Pancreas (tissue), 10 donors: ENCODE data around the gene FGFBP3. TPM values are rescaled to one million over a fixed set of nuclear protein-coding genes. Genes with fewer than 3 reads are reported as not detected.

Experiments used
- ATAC-seq, 4 donors: fragments of 200-7000 bp; cut with Tn5 transposase; one replicate each; pipeline versions ENCODE4 v1.8.0 to v1.9.1; 2020; ENCODE audit warnings: mild to moderate bottlenecking in 4 of 4, moderate library complexity in 4 of 4
- DNase-seq, 6 donors: peaks; one replicate each; pipeline ENCODE4 v3.0.0-alpha.2; 2020
- FAIRE-seq: peaks from 2 replicates; lab custom pipeline; 2012; peaks lifted over from hg19 to GRCh38; lab: Jason Lieb, UNC
- H3K27ac ChIP-seq, 4 donors: fragments of 200-600 bp; sonication (generic); 1 replicate in 3 of 4; 2 replicates in 1 of 4; pipeline versions ENCODE4 v1.5.0 to v1.8.0; 2020
- H3K27me3 ChIP-seq, 4 donors: fragments of 200-600 bp; one replicate each; pipeline ENCODE4 v1.8.0; 2021
- H3K36me3 ChIP-seq, 3 donors: fragments of 200-600 bp; sonication (generic) in 1 of 3; one replicate each; pipeline versions ENCODE4 v1.5.0 to v1.8.0; 2020 to 2021
- H3K4me1 ChIP-seq, 3 donors: fragments of 200-600 bp; one replicate each; pipeline ENCODE4 v1.8.0; 2021
- H3K4me3 ChIP-seq, 4 donors: fragments of 200-600 bp; sonication (generic) in 2 of 4; one replicate each; pipeline versions ENCODE4 v1.5.0 to v1.8.0; 2020 to 2021
- H3K9me3 ChIP-seq, 4 donors: fragments of 200-600 bp; one replicate each; pipeline ENCODE4 v1.8.0; 2021
- CTCF ChIP-seq, 4 donors: fragments of 200-600 bp; sonication (generic) in 3 of 4; IDR thresholded peaks; one replicate each; pipeline versions ENCODE4 v1.5.0 to v1.8.0; 2021; ENCODE audit warnings: antibody characterized with exemption in 4 of 4
- WGBS, 2 donors: extraction: QIAGEN DNeasy Blood & Tissue Kit; methylation state at CpG; one replicate each; pipeline ENCODE4 v1.1.7; 2013; 5-methylcytosine and 5-hydroxymethylcytosine counted together
- intact Hi-C, 3 donors: fragments of 100-400 bp; cut with DNase I; formaldehyde crosslinking; loops; one replicate each; pipeline versions ENCODE4 v1.11.1 to v1.14.2; 2022
- polyA plus RNA-seq, 2 donors: library from polyadenylated mRNA; stranded (reverse); fragments of 200-250 nt; gene quantifications; one replicate each; pipeline ENCODE4 v1.2.3, GENCODE V29; 2013
- total RNA-seq, 6 donors: library from RNA; stranded (reverse); fragmentation: NEBNext Ultra II Directional in 4 of 6; extraction: Animal tissue kit (Norgen Biotek cat#: 25700) in 4 of 6; gene quantifications; one replicate each; pipeline versions ENCODE4 v1.2.1 to v1.2.4, GENCODE V29; 2021 to 2023
- donor health status: healthy with polysubstance abuse.
- donor health status: DM: no; HTN: no; CAD: no; lungs with moderate emphysema.
- donor health status: DM: no; HTN: no; CAD: no.
- donor health status: control.
- donor health status: control.
- donor health status: Bipolar disorder and iron deficiency.
- donor health status: DM: yes; HTN: yes; CAD: no.
- donor health status: DM: no; HTN: no; CAD: no.
- donor health status: DM: no; HTN: no; CAD: no.
- donor health status: DM: yes; HTN: yes; CAD: no.

Gene FGFBP3
- total and polyA plus RNA-seq, 8 donors, result 0.72 to 1.9 (median 1.1) TPM

GRCh38 chr10:91923371-91924211 is 14.3 kb upstream of the FGFBP3 start, which contains the start of gene BTAF1:
BTAF1 (plus strand) TSS chr10:91923770; CDS start chr10:91924077, 307 bp downstream.
- FAIRE-seq (no peak), ATAC-seq (peak; percentile 96 to 99 (median 98)), DNase-seq (peak; percentile 86 to 98 (median 92))
- no peak for TF ChIP-seq CTCF (IDR thresholded peaks at IDR 0.05)
- Histone ChIP-seq H3K36me3 (no peaks in the 10 kb centered on the region), H3K27ac (peak within 1 kb of the TSS; percentile 92 to 98 (median 94)), H3K9me3 (no peaks in the 10 kb centered on the region), H3K4me1 (peaks cover 0 to 23% (median 16%) of the 10 kb centered on the region in 3 donors), H3K4me3 (peak within 1 kb of the TSS; percentile 56 to 91 (median 68)), H3K27me3 (no peaks in the 10 kb centered on the region)
- WGBS, 2 donors, result 0% methylated on average over 65 of the region's 65 CpGs
- intact Hi-C loops, result no loop called here

- ATAC-seq, result no peak
- intact Hi-C loops, result loop anchor here in 1 of 3 donors (5.0 kb wide), 1 partner anchor 162 kb away; no protein-coding TSS in a partner anchor
- H3K9me3 ChIP-seq, result no peaks in the 10 kb centered on the region
- H3K4me1 ChIP-seq, result peaks cover 0 to 4% (median under 1%) of the 10 kb centered on the region in 3 donors
- 88 to 94% methylated on average over 1 of the region's 1 CpG for WGBS, 2 donors
- no peaks in the 10 kb centered on the region for H3K36me3 ChIP-seq
- DNase-seq, result no peak
- H3K27ac ChIP-seq, result no peak overlapping the region
- TF ChIP-seq CTCF (IDR thresholded peaks at IDR 0.05), result no peak
- no peaks in the 10 kb centered on the region for H3K27me3 ChIP-seq
- no peak overlapping the region for H3K4me3 ChIP-seq
- no peak for FAIRE-seq
Measured at GRCh38 chr10:91919651-91920050, 10.4 kb upstream of the FGFBP3 start.

- Histone ChIP-seq H3K4me1 (peaks cover 0 to 5% (median 4%) of the 10 kb centered on the region in 3 donors), H3K36me3 (no peaks in the 10 kb centered on the region), H3K27me3 (peaks cover 0 to 7% (median 0%) of the 10 kb centered on the region in 4 donors), H3K27ac (no peak overlapping the region), H3K4me3 (no peak overlapping the region), H3K9me3 (no peaks in the 10 kb centered on the region)
- intact Hi-C loops, result no loop called here
- TF ChIP-seq CTCF (IDR thresholded peaks at IDR 0.05), result no peak
- 67 to 82% methylated on average over 4 of the region's 4 CpGs for WGBS, 2 donors
- ATAC-seq, result no peak
- no peak for FAIRE-seq
- DNase-seq, result no peak
Measured at GRCh38 chr10:91910467-91910866, 1.2 kb upstream of the FGFBP3 start.

GRCh38 chr10:91908337-91909116 is 759 bp downstream of the FGFBP3 start:
- Histone ChIP-seq H3K27me3 (peaks cover 0 to 7% (median 0%) of the 10 kb centered on the region in 4 donors), H3K27ac (peak overlapping the region; percentile 44 to 72 (median 63)), H3K4me1 (peaks cover 0 to 5% (median 4%) of the 10 kb centered on the region in 3 donors), H3K36me3 (no peaks in the 10 kb centered on the region), H3K9me3 (no peaks in the 10 kb centered on the region), H3K4me3 (peak overlapping the region; percentile 86 to 93 (median 89))
- 0% methylated on average over 60 to 93 of the region's 93 CpGs for WGBS, 2 donors
- TF ChIP-seq CTCF (IDR thresholded peaks at IDR 0.05), result peak in 3 of 4 donors; percentile 15 to 33 (median 24)
- intact Hi-C loops, result no loop called here
- peak; percentile 96 to 97 (median 96) for ATAC-seq
- peak; percentile 78 to 92 (median 83) for DNase-seq
- no peak for FAIRE-seq
